NCI-H2227 (cell line): ENCODE data around the gene SGPP2.

ENCODE experiments used
- DNase-seq: peaks from one replicate; lab custom pipeline; 2025; ENCODE audit not compliant: unreplicated experiment; lab: John Stamatoyannopoulos, UW

Gene SGPP2

GRCh38 chr2:222523783-222524544, 99.6 kb downstream of the SGPP2 start:
- no peak for DNase-seq

GRCh38 chr2:222525811-222526210, 101.5 kb downstream of the SGPP2 start:
- DNase-seq = no peak

- no peak for DNase-seq
Measured at GRCh38 chr2:222526480-222527277, 102.3 kb downstream of the SGPP2 start.

GRCh38 chr2:222532315-222532714, 108.0 kb downstream of the SGPP2 start:
- DNase-seq = no peak

- DNase-seq = peak; percentile 50
Measured at GRCh38 chr2:222535477-222535876, 111.1 kb downstream of the SGPP2 start.

- DNase-seq = no peak
Measured at GRCh38 chr2:222538535-222538934, 114.2 kb downstream of the SGPP2 start.

- no peak for DNase-seq
Measured at GRCh38 chr2:222544661-222545060, 120.3 kb downstream of the SGPP2 start.

- peak; percentile 36 for DNase-seq
Measured at GRCh38 chr2:222545823-222546795, 121.8 kb downstream of the SGPP2 start.

- no peak for DNase-seq
Measured at GRCh38 chr2:222547083-222547482, 122.7 kb downstream of the SGPP2 start.

GRCh38 chr2:222548992-222549391, 124.6 kb downstream of the SGPP2 start:
- peak; percentile 10 for DNase-seq

- DNase-seq = no peak
Measured at GRCh38 chr2:222554517-222554916, 130.2 kb downstream of the SGPP2 start.

GRCh38 chr2:222561151-222561550, 136.8 kb downstream of the SGPP2 start:
- DNase-seq = no peak

- DNase-seq = peak; percentile 82
Measured at GRCh38 chr2:222561817-222562645, 137.7 kb downstream of the SGPP2 start.

- no peak for DNase-seq
Measured at GRCh38 chr2:222563106-222563718, 138.9 kb downstream of the SGPP2 start.

- DNase-seq = no peak
Measured at GRCh38 chr2:222563936-222564335, 139.6 kb downstream of the SGPP2 start.

GRCh38 chr2:222566229-222566628, 141.9 kb downstream of the SGPP2 start:
- DNase-seq = no peak

- DNase-seq = no peak
Measured at GRCh38 chr2:222568865-222569264, 144.5 kb downstream of the SGPP2 start.

GRCh38 chr2:222569826-222570225, 145.5 kb downstream of the SGPP2 start:
- no peak for DNase-seq

GRCh38 chr2:222572264-222572721, 147.9 kb downstream of the SGPP2 start:
- no peak for DNase-seq

GRCh38 chr2:222572751-222573174, 148.4 kb downstream of the SGPP2 start:
- no peak for DNase-seq
